Tibial nerve (tissue), 4 donors: ENCODE data around the gene GPC6.

ENCODE experiments used
- EP300 ChIP-seq, 2 donors: sonication (generic); formaldehyde crosslinking; IDR thresholded peaks; one replicate each; pipeline ENCODE4 v1.6.1; 2017; ENCODE audit warnings: antibody characterized with exemption in 2 of 2, mild to moderate bottlenecking in 1 of 2
- TF ChIP-seq, protein P1 (sequence below), 5 experiments: fragments of 200-600 bp in 3 of 5; fragments of 450-650 bp in 2 of 5; sonication (generic) in 3 of 5; IDR thresholded peaks; one replicate each; pipeline ENCODE4 v1.5.1; 2016 to 2019; ENCODE audit warnings: antibody characterized with exemption in 5 of 5, mild to moderate bottlenecking in 3 of 5, moderate library complexity in 2 of 5

DNA sequence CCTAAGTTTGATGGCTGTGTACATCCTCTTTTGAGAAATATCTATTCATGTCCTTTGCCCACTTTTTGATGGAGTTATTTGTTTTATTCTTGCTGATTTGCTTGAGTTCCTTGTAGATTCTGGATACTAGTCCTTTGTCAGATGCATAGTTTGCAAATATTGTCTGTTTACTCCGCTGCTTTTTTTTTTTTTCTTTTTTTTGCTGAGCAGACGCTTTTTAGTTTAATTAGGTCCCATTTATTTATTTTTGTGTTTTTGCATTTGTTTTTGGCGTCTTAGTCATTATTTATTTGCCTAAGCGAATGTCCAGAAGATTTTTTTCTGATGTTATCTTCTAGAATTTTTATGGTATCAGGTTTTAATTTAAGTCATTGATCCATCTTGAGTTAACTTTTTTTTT, 114.9 kb downstream of the GPC6 start:
- TF ChIP-seq, protein P1, sequence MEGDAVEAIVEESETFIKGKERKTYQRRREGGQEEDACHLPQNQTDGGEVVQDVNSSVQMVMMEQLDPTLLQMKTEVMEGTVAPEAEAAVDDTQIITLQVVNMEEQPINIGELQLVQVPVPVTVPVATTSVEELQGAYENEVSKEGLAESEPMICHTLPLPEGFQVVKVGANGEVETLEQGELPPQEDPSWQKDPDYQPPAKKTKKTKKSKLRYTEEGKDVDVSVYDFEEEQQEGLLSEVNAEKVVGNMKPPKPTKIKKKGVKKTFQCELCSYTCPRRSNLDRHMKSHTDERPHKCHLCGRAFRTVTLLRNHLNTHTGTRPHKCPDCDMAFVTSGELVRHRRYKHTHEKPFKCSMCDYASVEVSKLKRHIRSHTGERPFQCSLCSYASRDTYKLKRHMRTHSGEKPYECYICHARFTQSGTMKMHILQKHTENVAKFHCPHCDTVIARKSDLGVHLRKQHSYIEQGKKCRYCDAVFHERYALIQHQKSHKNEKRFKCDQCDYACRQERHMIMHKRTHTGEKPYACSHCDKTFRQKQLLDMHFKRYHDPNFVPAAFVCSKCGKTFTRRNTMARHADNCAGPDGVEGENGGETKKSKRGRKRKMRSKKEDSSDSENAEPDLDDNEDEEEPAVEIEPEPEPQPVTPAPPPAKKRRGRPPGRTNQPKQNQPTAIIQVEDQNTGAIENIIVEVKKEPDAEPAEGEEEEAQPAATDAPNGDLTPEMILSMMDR (IDR thresholded peaks at IDR 0.05), result no peak
- no peak for TF ChIP-seq EP300 (IDR thresholded peaks at IDR 0.05)
